ENCODE data around the gene SYT11.

Gene SYT11

DNA sequence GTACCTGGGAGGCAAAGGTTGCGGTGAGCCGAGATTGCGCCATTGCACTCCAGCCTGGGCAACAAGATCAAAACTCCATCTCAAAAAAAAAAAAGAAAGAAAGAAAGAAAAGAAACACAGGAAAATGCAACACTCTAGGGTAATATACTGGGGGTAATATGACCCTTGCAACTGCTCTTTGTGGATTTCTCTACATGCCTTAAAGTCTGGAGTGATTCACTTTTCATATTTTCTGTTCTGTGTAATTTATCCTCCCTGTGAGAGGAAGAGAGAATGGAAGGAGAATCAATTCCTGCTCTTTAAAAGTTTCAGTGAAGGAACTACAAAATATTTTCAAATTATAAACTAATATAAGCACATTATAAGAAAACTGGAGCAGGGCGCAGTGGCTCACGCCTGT lies 29.1 kb downstream of the SYT11 start:
- ChIA-PET POLR2A (no interaction called here), CTCF (no interaction called here)
- Histone ChIP-seq H3K9me3 (ENCODE audit: control insufficient read depth, insufficient read depth, low read depth, low read length) (no peaks in the 10 kb centered on the region), H3K36me3 (ENCODE audit: control insufficient read depth in 2 of 2, insufficient read depth in 1 of 2, low read length in 2 of 2) (no peaks in the 10 kb centered on the region), H3K4me3 (ENCODE audit: low read depth, low read length) (no peak overlapping the region), H3K27ac (ENCODE audit: extremely low read depth, low read depth, low read length) (no peak overlapping the region), H3K4me1 (ENCODE audit: control insufficient read depth, insufficient read depth, low read length) (no peaks in the 10 kb centered on the region)
- TF ChIP-seq ZNF221 (tag by site-specific recombination; IDR thresholded peaks at IDR 0.05; ENCODE audit: borderline replicate concordance) (no peak), ZFHX2 (tag by site-specific recombination; conservative IDR thresholded peaks at IDR 0.05) (no peak), ZNF776 (tag by site-specific recombination; IDR thresholded peaks at IDR 0.05; ENCODE audit: borderline replicate concordance) (no peak), ZBTB17 (tag by site-specific recombination; IDR thresholded peaks at IDR 0.05) (no peak), ZNF10 (tag by site-specific recombination; IDR thresholded peaks at IDR 0.05) (no peak), ZSCAN4 (tag by site-specific recombination; IDR thresholded peaks at IDR 0.05) (no peak), ZNF548 (tag by site-specific recombination; IDR thresholded peaks at IDR 0.05) (no peak), BCL6B (tag by site-specific recombination; IDR thresholded peaks at IDR 0.05) (no peak), ZFP69B (tag by site-specific recombination; IDR thresholded peaks at IDR 0.05) (no peak), ZNF169 (tag by site-specific recombination; IDR thresholded peaks at IDR 0.05) (no peak), ZBTB20 (tag by site-specific recombination; IDR thresholded peaks at IDR 0.05) (no peak)
- TF ChIP-seq, protein P1, sequence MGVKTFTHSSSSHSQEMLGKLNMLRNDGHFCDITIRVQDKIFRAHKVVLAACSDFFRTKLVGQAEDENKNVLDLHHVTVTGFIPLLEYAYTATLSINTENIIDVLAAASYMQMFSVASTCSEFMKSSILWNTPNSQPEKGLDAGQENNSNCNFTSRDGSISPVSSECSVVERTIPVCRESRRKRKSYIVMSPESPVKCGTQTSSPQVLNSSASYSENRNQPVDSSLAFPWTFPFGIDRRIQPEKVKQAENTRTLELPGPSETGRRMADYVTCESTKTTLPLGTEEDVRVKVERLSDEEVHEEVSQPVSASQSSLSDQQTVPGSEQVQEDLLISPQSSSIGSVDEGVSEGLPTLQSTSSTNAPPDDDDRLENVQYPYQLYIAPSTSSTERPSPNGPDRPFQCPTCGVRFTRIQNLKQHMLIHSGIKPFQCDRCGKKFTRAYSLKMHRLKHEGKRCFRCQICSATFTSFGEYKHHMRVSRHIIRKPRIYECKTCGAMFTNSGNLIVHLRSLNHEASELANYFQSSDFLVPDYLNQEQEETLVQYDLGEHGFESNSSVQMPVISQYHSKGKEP (tag by site-specific recombination; IDR thresholded peaks at IDR 0.05), result no peak

GRCh38 chr1:155889566-155889965 lies 30.2 kb downstream of the SYT11 start:
- Histone ChIP-seq H3K4me3 (ENCODE audit: low read depth, low read length) (no peak overlapping the region), H3K4me1 (ENCODE audit: control insufficient read depth, insufficient read depth, low read length) (no peaks in the 10 kb centered on the region), H3K9me3 (ENCODE audit: control insufficient read depth, insufficient read depth, low read depth, low read length) (no peaks in the 10 kb centered on the region), H3K27ac (ENCODE audit: extremely low read depth, low read depth, low read length) (no peak overlapping the region), H3K36me3 (ENCODE audit: control insufficient read depth in 2 of 2, insufficient read depth in 1 of 2, low read length in 2 of 2) (no peaks in the 10 kb centered on the region)
- ChIA-PET POLR2A (interaction anchor here (0.6 kb wide), 1 partner anchor 33 kb away, joined by 5 read pairs; no protein-coding TSS in a partner anchor), CTCF (no interaction called here)
- no peak for TF ChIP-seq ZNF148 (tag by site-specific recombination; IDR thresholded peaks at IDR 0.05; ENCODE audit: borderline replicate concordance)
- TF ChIP-seq ZNF777 (tag by site-specific recombination; IDR thresholded peaks at IDR 0.05; ENCODE audit: borderline replicate concordance), result no peak
- TF ChIP-seq ZNF16 (tag by site-specific recombination; IDR thresholded peaks at IDR 0.05; ENCODE audit: low read depth), result no peak
- no peak for TF ChIP-seq ZNF707 (tag by site-specific recombination; IDR thresholded peaks at IDR 0.05)
- TF ChIP-seq MZF1 (tag by site-specific recombination; IDR thresholded peaks at IDR 0.05; ENCODE audit: borderline replicate concordance), result no peak
- TF ChIP-seq ZNF140 (tag by site-specific recombination; IDR thresholded peaks at IDR 0.05), result no peak
- no peak for TF ChIP-seq ZSCAN30 (tag by site-specific recombination; IDR thresholded peaks at IDR 0.05)
- TF ChIP-seq, protein P2, sequence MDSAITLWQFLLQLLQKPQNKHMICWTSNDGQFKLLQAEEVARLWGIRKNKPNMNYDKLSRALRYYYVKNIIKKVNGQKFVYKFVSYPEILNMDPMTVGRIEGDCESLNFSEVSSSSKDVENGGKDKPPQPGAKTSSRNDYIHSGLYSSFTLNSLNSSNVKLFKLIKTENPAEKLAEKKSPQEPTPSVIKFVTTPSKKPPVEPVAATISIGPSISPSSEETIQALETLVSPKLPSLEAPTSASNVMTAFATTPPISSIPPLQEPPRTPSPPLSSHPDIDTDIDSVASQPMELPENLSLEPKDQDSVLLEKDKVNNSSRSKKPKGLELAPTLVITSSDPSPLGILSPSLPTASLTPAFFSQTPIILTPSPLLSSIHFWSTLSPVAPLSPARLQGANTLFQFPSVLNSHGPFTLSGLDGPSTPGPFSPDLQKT (IDR thresholded peaks at IDR 0.05; ENCODE audit: borderline replicate concordance, low read depth, low read length), result no peak
- no peak for TF ChIP-seq ZNF354C (tag by site-specific recombination; IDR thresholded peaks at IDR 0.05; ENCODE audit: borderline replicate concordance, low read depth)
- no peak for TF ChIP-seq ZNF571 (tag by site-specific recombination; IDR thresholded peaks at IDR 0.05)
- TF ChIP-seq ZNF133 (tag by site-specific recombination; IDR thresholded peaks at IDR 0.05), result no peak
- no peak for TF ChIP-seq ZNF785 (tag by site-specific recombination; IDR thresholded peaks at IDR 0.05)
- no peak for TF ChIP-seq ZNF324 (tag by site-specific recombination; IDR thresholded peaks at IDR 0.05)
- TF ChIP-seq ZNF830 (tag by site-specific recombination; IDR thresholded peaks at IDR 0.05; ENCODE audit: low read depth), result no peak
- TF ChIP-seq, protein P3, sequence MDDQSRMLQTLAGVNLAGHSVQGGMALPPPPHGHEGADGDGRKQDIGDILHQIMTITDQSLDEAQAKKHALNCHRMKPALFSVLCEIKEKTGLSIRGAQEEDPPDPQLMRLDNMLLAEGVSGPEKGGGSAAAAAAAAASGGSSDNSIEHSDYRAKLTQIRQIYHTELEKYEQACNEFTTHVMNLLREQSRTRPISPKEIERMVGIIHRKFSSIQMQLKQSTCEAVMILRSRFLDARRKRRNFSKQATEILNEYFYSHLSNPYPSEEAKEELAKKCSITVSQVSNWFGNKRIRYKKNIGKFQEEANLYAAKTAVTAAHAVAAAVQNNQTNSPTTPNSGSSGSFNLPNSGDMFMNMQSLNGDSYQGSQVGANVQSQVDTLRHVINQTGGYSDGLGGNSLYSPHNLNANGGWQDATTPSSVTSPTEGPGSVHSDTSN (CRISPR knock-in tag; IDR thresholded peaks at IDR 0.05), result no peak
- TF ChIP-seq ZNF626 (tag by site-specific recombination; IDR thresholded peaks at IDR 0.05), result no peak
- no peak for TF ChIP-seq ZNF10 (tag by site-specific recombination; IDR thresholded peaks at IDR 0.05)

Measured in HEK293 (cell line).